Middle frontal gyrus (tissue), 1 donor: ENCODE results near the gene TRIP4.
"Not testable (repeated sequence)": the region's sequence is repeated elsewhere in the genome, so short reads cannot be mapped to it uniquely, and the experiment has no call there.

Experiments
- DNase-seq: peaks from one replicate; pipeline ENCODE4 v3.0.0-alpha.2; 2015; ENCODE audit warnings: low spot score; ENCODE audit errors: extremely low spot score

Gene TRIP4

GRCh38 chr15:64387562-64388168 is at the start of gene TRIP4:
TSS of gene TRIP4 (plus strand) at chr15:64387836. CDS start at chr15:64387864, 28 bp downstream.
- DNase-seq = peak; percentile 91

DNA sequence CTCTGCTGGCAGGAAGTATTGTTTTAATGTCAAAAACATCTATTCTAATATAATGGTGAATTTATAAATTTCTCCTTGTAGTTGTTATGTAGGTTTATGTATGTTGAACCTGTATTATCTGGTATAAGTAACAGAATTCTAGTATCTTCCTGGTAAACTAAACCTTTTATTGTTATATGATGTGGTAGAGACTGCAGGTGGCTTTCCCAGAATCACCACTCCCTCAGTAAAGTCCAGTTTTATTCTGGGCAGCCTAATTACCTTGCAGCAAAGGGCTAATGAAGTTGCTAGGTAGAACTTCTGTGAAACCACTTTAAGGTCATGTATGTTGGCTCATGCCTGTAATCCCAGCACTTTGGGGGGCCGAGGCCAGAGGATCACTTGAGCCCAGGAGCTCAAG is 47.3 kb upstream of the TRIP4 start:
- DNase-seq = no peak

DNA sequence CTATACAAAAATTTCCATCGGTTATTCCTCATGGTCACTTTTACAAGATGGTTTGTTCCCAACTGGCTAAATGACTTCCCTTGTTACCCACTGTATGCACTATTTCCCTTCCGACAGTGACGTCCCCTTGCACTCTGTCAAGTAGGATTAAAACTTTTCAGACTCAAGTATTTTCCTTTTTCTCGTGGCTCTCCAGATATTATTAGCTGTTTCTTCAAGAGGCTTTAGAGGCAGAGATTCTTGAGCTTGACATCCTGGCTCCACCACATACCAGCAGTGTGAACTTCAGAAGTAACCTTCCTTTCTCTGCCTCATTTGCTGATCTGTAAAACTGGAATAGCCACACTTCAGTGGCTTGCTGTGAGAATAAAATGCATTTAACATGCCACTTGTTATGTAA is 45.7 kb upstream of the TRIP4 start:
- DNase-seq = no peak

DNA sequence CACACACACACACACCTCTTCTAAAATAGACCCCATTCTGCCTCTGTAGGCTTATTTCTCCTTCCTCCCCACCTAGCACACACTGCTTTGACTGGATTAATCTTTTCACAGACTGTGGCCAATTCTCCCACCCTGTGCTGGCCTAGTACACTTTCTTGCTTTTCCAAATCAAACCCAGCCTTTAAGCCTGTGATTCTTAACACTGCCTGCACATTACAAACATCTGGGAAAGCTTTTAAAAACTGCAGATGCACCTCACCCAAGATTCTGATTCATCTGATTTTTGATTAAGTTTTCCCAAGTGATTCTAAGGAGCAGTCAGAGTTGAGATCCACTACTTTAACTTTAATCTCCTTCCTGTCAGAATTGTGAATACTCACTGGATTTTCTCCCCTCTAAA is 44.4 kb upstream of the TRIP4 start:
- DNase-seq = no peak

DNA sequence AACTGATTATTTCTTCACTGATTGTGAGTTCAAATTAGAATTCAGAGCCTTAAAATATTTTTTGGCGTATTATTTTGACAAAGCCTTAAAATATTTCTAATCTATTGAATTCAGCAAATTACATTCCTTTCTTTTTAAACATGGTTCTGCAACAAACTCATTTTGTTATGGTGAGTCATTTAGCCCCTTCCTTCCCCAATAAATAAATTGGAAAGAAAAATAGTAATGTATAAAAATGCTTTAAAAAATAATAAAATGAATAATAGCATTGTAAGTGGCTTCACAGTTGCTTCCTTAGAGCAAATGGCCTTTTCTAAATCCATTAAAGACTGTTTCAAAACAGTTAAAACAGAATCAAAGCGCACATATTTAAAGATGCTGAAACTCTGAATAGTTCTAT is 43.8 kb upstream of the TRIP4 start:
- no peak for DNase-seq

- DNase-seq = no peak
Measured at GRCh38 chr15:64344651-64345294, 42.9 kb upstream of the TRIP4 start.

DNA sequence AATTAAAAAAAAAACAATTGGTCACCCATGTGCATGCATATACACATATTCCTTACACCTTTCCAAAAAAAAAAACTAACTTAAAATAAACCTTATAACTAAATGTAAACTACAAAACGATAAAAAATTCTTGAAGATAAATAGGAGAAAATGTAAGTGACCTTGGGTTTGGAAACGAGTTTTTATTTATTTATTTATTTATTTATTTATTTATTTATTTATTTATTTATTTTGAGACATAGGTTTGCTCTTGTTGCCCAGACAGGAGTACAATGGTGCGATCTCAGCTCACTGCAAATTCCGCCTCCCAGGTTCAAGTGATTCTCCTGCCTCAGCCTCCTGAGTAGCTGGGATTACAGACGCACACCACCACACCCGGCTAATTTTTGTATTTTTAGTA is 41.4 kb upstream of the TRIP4 start:
- not testable (repeated sequence) for DNase-seq

GRCh38 chr15:64348455-64348854 is 39.2 kb upstream of the TRIP4 start:
- no peak for DNase-seq

GRCh38 chr15:64349375-64349774 is 38.3 kb upstream of the TRIP4 start:
- no peak for DNase-seq

DNA sequence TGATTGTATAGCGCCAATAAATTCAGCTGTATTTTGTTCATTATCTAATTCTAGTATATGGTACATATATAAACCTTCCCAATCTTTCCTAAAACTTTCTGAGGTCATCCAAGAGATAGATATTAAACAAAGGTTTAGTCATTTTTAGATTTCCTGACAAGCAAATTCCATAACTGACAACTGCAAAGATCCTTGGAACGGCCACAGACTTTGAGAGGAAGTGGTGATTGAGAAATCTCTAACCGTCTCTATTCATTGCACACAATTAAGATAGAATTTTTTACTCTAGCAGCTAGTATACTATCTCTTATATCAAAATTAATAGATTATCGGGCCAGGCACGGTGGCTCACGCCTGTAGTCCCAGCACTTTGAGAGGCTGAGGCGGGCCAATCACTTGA is 36.4 kb upstream of the TRIP4 start:
- no peak for DNase-seq

- no peak for DNase-seq
Measured at GRCh38 chr15:64354688-64355344, 32.8 kb upstream of the TRIP4 start.

- DNase-seq = no peak
Measured at GRCh38 chr15:64355348-64355943, 32.2 kb upstream of the TRIP4 start.

DNA sequence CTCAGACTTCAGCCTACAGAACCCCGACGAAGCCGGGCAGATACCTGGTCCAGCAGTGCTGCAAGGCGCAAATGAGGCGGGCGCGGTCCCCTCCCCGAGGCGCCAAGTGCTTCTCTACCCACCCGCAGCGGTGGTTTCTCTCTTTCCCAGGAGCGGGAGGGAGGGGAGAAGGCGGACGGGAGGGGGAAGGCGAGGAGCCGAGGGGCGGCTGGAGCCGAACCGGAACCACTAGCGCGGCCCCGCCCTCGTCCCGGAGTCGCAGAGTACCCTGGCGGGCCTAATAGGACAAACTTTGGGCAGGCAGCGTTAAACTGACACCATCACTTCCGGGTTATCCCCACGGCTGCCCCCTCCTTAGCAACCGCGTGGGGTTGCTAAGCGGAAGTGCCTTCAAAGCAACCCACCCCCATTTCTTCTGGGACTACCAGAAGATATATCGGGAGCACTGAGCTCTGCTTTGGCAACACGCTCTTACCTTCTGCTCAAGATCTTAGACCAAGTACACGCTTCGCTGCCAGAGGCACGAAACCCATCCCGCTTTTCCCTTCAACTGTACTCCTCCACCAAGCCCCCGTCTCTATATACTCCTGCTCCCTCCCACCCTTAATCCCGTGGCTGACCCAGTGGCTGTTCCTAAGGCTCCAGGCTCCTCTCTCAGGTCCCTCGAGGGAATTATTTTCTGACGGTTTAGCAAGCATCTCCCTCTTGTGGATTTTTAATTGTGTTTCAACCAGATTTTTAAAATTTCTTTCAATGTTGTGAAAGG is 31.5 kb upstream of the TRIP4 start, which contains the start of gene CSNK1G1:
CSNK1G1 (minus strand) TSS at position 230 of the 766 bp plus-strand sequence. CDS start 55,674 bp downstream, outside the sequence.
- DNase-seq = peak; percentile 96

DNA sequence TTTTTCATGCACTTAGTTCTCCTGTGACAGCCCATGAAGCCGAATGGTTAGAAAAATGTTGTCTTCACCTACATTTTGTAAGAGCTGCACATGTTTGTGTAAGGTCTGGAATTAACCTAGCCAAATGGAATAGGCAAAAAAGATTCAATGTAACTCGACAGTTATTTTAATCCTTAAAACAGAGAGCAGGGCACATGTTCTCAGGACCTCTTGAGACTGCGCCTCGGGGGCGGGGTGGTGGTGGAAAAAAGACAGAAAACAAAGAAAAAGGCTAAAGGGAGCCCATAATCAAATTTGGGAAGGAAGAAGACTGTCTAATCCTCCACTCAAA is 31.0 kb upstream of the TRIP4 start:
- no peak for DNase-seq

DNA sequence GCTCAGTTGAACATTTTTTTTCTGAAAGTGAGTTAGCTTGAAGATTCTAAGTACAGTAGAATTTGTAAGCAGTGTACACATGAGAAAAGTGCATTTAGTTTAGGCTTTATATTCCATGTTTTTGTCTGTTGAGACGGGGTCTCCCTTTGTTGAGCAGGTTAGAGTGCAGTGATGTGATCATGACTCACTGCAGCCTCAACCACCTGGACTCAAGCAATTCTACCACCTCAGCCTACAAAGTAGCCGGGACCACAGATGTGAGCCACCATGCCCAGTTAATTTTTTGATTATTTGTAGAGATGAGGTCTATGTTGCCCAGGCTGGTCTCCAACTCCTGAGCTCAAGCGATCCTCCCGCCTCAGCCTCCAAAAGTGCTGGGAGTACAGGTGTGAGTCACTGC is 26.4 kb upstream of the TRIP4 start:
- DNase-seq = no peak

DNA sequence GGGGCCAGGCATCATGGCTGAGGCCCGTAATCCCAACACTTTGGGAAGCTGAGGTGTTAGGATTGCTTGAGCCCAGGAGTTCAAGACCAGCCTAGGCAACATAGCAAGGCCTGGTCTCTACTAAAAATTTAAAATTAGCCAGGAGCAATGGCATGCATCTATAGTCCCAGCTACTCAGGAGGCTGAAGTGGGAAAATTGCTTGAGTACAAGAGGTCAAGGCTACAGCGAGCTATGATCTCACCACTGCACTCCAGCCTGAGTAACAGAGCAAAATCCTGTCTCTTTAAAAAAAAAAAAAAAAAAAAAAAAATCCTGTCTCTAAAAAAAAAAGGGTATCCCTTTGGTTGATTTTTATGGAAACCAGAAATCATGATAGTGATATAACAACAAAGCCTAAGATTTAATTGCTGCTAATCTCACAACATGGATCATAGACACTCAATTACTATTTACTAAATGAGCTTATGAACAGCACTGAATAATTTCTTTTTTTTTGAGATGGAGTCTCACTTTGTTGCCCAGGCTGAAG is 18.5 kb upstream of the TRIP4 start:
- DNase-seq = no peak

DNA sequence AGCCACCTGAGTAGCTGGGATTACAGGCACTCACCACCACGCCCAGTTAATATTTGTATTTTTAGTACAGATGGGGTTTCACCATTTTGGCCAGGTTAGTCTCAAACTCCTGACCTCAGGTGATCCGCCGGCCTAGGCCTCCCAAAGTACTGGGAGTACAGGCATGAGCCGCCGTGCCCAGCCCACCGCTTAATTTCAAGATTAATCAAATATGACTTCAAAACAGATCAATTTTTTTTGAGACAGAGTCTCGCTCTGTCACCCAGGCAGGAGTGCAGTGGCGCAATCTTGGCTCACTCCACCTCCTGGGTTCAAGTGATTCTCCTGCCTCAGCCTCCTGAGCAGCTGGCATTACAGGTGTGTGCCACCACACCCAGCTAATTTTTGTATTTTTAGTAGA is 16.3 kb upstream of the TRIP4 start:
- not testable (repeated sequence) for DNase-seq

DNA sequence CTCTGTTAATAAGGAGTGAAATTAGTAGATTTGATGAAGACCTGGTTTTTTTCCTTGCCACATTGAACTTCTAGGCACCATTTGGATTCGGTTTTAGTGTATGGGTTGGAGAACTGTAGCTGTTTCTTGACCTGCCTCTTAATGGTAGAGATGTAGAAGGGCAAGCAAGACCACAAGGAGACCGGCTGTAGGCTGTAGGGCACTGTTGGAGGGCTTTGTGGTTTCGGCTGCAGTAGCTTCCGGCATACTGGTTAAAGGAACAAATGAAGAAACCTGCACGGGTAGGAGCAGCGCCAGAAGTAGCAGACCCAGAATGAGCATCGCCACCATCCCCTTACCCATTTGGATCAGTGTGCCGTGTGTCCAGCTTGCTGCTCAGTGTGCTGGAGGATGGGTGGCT is 14.3 kb upstream of the TRIP4 start:
- no peak for DNase-seq

GRCh38 chr15:64379216-64379960 is 8.2 kb upstream of the TRIP4 start:
- DNase-seq = no peak

DNA sequence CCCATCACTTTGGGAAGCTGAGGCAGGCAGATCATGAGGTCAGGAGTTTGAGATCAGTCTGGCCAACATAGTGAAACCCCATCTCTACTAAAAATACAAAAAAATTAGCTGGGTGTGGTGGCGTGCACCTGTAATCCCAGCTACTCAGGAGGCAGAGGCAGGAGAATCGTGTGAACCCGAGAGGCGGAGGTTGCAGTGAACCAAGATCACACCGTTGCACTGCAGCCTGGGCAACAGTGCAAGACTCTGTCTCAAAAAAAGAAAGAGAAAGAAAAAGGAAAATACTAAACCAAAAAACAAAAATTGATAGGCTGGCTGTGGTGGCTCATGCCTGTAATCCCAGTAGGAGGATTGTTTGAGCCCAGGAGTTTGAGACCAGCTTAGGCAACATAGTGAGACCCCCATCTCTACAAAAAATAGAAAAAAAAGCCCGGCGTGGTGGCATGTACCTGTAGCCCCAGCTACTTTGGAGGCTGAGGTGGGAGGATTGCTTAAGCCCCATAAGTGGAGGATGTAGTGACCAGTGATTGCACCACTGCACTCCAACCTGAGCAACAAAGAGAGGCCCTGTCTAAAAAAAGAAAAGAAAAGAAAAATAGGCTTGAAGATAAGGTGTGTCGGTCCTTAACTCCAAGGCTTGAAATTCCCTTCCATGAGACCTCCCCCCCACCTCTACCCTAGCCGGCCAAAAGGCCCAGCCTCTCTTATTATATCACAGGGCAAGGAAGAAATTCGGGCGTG is 7.3 kb upstream of the TRIP4 start:
- DNase-seq = not testable (repeated sequence)
